DMS 273 treated with DMSO at 0.1 percent for 48 hours (cell line): Measurements from ENCODE around the gene THOC3.
"Not testable (repeated sequence)": the region's sequence is repeated elsewhere in the genome, so short reads cannot be mapped to it uniquely, and the experiment has no call there.

Experiments used
- DNase-seq: peaks from one replicate; lab custom pipeline; 2025; lab: John Stamatoyannopoulos, UW

The THOC3 gene

GRCh38 chr5:175940632-175941031 lies 27.5 kb downstream of the THOC3 start:
- not testable (repeated sequence) for DNase-seq

GRCh38 chr5:175938489-175938888 lies 29.6 kb downstream of the THOC3 start:
- DNase-seq: not testable (repeated sequence)

GRCh38 chr5:175928752-175929151 lies 39.4 kb downstream of the THOC3 start:
- not testable (repeated sequence) for DNase-seq

GRCh38 chr5:175925106-175925505 lies 43.0 kb downstream of the THOC3 start:
- not testable (repeated sequence) for DNase-seq

- DNase-seq: no peak
Measured at GRCh38 chr5:175922192-175922885, 45.8 kb downstream of the THOC3 start.

GRCh38 chr5:175921061-175921730 lies 46.9 kb downstream of the THOC3 start:
- no peak for DNase-seq

GRCh38 chr5:175920231-175920811 lies 47.8 kb downstream of the THOC3 start:
- no peak for DNase-seq

GRCh38 chr5:175915066-175916037 lies 52.8 kb downstream of the THOC3 start:
- not testable (repeated sequence) for DNase-seq

GRCh38 chr5:175913835-175914672 lies 54.1 kb downstream of the THOC3 start:
- not testable (repeated sequence) for DNase-seq

GRCh38 chr5:175910072-175910471 lies 58.0 kb downstream of the THOC3 start:
- DNase-seq: not testable (repeated sequence)
